ENCODE results near the gene CCDC24.

GRCh38 chr1:43969746-43970466, 21.5 kb upstream of the CCDC24 start, which contains the start of gene DPH2:
- peak; percentile 20 for TF ChIP-seq CTCF (IDR thresholded peaks at IDR 0.05)
- TF ChIP-seq EZH2 (IDR thresholded peaks at IDR 0.05), result no peak
